Ascending aorta (tissue), 2 donors: ENCODE results near the gene PRSS35. TPM values are rescaled to one million over a fixed set of nuclear protein-coding genes. Genes with fewer than 3 reads are reported as not detected.
"Not testable (repeated sequence)": the region's sequence is repeated elsewhere in the genome, so short reads cannot be mapped to it uniquely, and the experiment has no call there.

Experiments
- DNase-seq, 2 donors: peaks; one replicate each; pipeline ENCODE4 v3.0.0-alpha.2; 2019; ENCODE audit warnings: low spot score in 2 of 2
- H3K27ac ChIP-seq, 2 donors: fragments of 200-600 bp; sonication (generic); one replicate each; pipeline ENCODE4 v1.5.1; 2016 to 2017; ENCODE audit warnings: mild to moderate bottlenecking in 1 of 2
- H3K27me3 ChIP-seq: fragments of 200-600 bp; sonication (generic); one replicate; pipeline ENCODE4 v1.5.1; 2017
- H3K36me3 ChIP-seq, 2 donors: fragments of 200-600 bp; sonication (generic); one replicate each; pipeline ENCODE4 v1.5.1; 2016
- H3K4me1 ChIP-seq, 2 donors: fragments of 200-600 bp; sonication (generic); one replicate each; pipeline ENCODE4 v1.5.1; 2016 to 2017; ENCODE audit warnings: mild to moderate bottlenecking in 1 of 2
- H3K4me3 ChIP-seq, 2 donors: fragments of 200-600 bp; sonication (generic); one replicate each; pipeline ENCODE4 v1.5.1; 2016 to 2017; ENCODE audit warnings: mild to moderate bottlenecking in 1 of 2
- H3K9me3 ChIP-seq, 2 donors: fragments of 200-600 bp; sonication (generic); one replicate each; pipeline ENCODE4 v1.5.1; 2016
- intact Hi-C: fragments of 100-400 bp; cut with DNase I; formaldehyde crosslinking; loops from one replicate; pipeline ENCODE4 v1.15.1; 2023
- total RNA-seq: library from RNA; depleted of rRNA; stranded (reverse); fragments of >200 nt; gene quantifications from one replicate; pipeline ENCODE4 v1.1.0, GENCODE V29; 2016
- TF ChIP-seq, protein P1 (sequence below), 3 experiments: fragments of 200-600 bp in 2 of 3; fragments of 450-650 bp in 1 of 3; sonication (generic) in 2 of 3; IDR thresholded peaks; one replicate each; pipeline ENCODE4 v1.5.1; 2016 to 2019; ENCODE audit warnings: antibody characterized with exemption in 3 of 3, mild to moderate bottlenecking in 1 of 3, moderate library complexity in 1 of 3

The PRSS35 gene
- total RNA-seq, 1 donor from 2014 or later, result 1.8 TPM

DNA sequence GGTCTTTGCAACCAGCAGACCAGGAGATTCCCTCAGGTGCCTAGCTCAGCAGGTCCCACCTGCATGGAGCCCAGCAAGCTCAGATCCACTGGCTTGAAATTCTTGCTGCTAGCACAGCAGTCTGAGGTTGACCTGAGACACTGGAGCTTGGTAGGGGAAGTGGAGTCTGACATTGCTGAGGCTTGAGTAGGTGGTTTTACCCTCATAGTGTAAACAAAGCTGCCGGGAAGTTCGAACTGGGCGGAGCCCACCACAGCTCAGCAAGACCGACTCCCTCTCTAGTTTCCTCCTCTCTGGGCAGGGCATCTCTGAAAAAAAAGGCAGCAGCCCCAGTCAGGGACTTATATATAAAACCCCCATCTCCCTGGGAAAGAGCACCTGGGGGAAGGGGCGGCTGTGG lies 34.3 kb downstream of the PRSS35 start:
- TF ChIP-seq, protein P1, sequence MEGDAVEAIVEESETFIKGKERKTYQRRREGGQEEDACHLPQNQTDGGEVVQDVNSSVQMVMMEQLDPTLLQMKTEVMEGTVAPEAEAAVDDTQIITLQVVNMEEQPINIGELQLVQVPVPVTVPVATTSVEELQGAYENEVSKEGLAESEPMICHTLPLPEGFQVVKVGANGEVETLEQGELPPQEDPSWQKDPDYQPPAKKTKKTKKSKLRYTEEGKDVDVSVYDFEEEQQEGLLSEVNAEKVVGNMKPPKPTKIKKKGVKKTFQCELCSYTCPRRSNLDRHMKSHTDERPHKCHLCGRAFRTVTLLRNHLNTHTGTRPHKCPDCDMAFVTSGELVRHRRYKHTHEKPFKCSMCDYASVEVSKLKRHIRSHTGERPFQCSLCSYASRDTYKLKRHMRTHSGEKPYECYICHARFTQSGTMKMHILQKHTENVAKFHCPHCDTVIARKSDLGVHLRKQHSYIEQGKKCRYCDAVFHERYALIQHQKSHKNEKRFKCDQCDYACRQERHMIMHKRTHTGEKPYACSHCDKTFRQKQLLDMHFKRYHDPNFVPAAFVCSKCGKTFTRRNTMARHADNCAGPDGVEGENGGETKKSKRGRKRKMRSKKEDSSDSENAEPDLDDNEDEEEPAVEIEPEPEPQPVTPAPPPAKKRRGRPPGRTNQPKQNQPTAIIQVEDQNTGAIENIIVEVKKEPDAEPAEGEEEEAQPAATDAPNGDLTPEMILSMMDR (IDR thresholded peaks at IDR 0.05), result no peak
- no peak overlapping the region for H3K4me3 ChIP-seq
- no peaks in the 10 kb centered on the region for H3K27me3 ChIP-seq
- H3K4me1 ChIP-seq, result no peaks in the 10 kb centered on the region
- H3K27ac ChIP-seq, result no peak overlapping the region
- peaks cover 0 to 6% of the 10 kb centered on the region in 2 donors for H3K9me3 ChIP-seq
- H3K36me3 ChIP-seq, result no peaks in the 10 kb centered on the region
- intact Hi-C loops, result no loop called here
- no peak for DNase-seq

DNA sequence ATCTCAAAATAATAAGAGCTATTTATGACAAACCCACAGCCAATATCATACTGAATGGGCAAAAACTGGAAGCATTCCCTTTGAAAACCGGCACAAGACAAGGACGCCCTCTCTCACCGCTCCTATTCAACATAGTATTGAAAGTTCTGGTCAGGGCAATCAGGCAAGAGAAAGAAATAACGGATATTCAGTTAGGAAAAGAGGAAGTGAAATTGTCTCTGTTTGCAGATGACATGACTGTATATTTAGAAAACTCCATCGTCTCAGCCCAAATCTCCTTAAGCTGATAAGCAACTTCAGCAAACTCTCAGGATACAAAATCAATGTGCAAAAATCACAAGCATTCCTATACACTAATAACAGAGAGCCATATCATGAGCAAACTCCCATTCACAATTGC lies 38.1 kb downstream of the PRSS35 start:
- H3K4me3 ChIP-seq, H3K9me3 ChIP-seq, H3K4me1 ChIP-seq, intact Hi-C loops, H3K27me3 ChIP-seq, H3K36me3 ChIP-seq, H3K27ac ChIP-seq, DNase-seq: not testable (repeated sequence)

DNA sequence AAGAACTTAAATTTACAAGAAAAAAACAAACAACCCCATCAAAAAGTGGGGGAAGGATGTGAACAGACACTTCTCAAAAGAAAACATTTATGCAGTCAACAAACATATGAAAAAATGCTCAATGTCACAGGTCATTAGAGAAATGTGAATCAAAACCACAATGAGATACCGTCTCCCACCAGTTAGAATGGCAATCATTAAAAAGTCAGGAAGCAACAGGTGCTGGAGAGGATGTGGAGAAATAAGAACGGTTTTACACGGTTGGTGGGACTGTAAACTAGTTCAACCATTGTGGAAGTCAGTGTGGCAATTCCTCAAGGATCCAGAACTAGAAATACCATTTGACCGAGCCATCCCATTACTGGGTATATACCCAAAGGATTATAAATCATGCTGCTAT lies 39.4 kb downstream of the PRSS35 start:
- H3K27me3 ChIP-seq, H3K4me3 ChIP-seq, H3K4me1 ChIP-seq, H3K27ac ChIP-seq, H3K36me3 ChIP-seq, intact Hi-C loops, H3K9me3 ChIP-seq, DNase-seq: not testable (repeated sequence)

DNA sequence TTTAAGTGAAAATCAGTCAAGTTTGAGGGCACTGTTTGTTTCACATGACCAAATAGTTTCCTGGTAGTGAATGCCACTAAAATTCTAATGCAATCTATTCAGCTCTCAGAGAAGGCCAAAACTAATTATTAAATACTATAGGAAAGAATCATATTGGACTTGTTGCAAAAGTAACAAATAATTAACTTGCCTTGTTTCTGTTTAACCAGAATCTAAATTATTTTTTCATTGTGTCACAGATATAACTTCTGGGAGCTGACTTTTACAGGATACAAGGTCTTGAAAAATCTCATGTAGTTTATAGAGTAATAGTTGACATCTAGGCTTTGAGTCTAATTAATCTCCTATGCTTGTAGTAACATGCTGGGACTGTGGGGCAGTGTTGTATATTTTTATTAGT lies 44.5 kb downstream of the PRSS35 start:
- Histone ChIP-seq H3K27me3 (no peaks in the 10 kb centered on the region), H3K4me3 (no peak overlapping the region), H3K36me3 (no peaks in the 10 kb centered on the region), H3K4me1 (no peaks in the 10 kb centered on the region), H3K27ac (no peak overlapping the region), H3K9me3 (no peaks in the 10 kb centered on the region)
- DNase-seq, result no peak
- intact Hi-C loops, result no loop called here
- TF ChIP-seq, protein P1 (IDR thresholded peaks at IDR 0.05), result no peak

DNA sequence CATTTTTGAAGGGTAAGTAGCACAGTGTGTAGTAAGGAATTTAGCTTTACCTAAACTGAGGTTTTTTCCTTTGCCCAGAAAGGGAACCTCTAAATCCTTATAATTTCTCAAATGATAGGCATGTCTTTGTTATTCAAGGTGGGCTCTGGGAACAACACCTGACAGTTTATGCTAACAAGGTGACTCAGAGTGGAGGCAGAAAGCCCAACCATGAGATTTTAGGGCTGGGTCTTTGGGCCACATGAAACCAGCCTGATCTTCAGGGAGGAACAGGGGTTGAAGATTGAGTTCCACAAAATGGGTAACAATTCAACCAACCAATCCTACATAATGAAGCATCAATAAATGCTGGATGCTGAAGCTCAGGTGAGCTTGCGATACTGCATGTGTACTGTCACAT lies 46.6 kb downstream of the PRSS35 start:
- intact Hi-C loops, result no loop called here
- Histone ChIP-seq H3K36me3 (no peaks in the 10 kb centered on the region), H3K27me3 (no peaks in the 10 kb centered on the region), H3K4me1 (no peaks in the 10 kb centered on the region), H3K27ac (no peak overlapping the region), H3K9me3 (peaks cover 0 to 11% of the 10 kb centered on the region in 2 donors), H3K4me3 (no peak overlapping the region)
- TF ChIP-seq, protein P1 (IDR thresholded peaks at IDR 0.05), result no peak
- DNase-seq, result no peak

DNA sequence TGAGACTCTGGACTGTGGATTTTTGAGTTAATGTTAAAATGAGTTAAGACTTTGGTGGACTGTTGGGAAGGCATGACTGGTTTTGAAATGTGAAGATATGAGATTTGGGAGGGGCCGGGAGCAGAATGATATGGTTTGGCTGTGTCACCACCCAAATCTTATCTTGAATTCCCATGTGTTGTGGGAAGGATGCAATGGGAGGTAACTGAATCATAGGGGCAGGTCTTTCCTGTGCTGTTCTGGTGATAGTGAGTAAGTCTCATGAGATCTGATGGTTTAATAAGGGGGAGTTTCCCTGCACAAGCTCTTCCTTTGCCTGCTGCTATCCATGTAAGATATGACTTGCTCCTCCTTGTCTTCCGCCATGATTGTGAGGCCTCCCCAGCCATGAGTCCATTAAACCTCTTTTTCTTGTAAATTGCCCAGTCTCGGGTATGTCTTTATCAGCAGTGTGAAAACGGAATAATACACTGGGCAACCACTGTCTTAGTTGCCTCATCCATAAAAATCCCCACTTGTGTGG lies 59.4 kb downstream of the PRSS35 start:
- DNase-seq, H3K27ac ChIP-seq, H3K36me3 ChIP-seq, intact Hi-C loops, H3K9me3 ChIP-seq, H3K27me3 ChIP-seq, H3K4me3 ChIP-seq, H3K4me1 ChIP-seq: not testable (repeated sequence)

DNA sequence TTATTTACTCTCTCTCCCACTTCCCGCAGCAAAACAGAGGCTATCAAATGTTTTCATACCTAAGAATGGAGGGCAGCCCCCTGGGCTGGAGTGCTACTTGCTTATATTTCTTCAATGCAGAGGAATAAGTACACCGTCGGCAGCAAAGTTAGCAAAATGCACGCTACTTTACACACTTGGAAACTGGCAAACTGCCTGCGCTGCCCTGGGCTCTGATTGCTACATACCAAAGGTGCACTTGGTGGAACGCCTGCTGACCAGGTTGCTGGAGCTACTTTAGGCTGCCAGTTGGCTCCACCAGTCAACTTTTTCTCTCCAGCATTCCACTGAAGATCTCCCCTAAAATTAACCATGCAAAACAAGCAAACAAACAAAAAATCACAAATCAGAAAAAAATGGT lies 62.4 kb downstream of the PRSS35 start:
- no peak for DNase-seq
- H3K9me3 ChIP-seq, result no peaks in the 10 kb centered on the region
- TF ChIP-seq, protein P1 (IDR thresholded peaks at IDR 0.05), result no peak
- intact Hi-C loops, result no loop called here
- H3K4me3 ChIP-seq, result no peak overlapping the region
- H3K27me3 ChIP-seq, result no peaks in the 10 kb centered on the region
- H3K27ac ChIP-seq, result no peak overlapping the region
- peaks cover 0 to 3% of the 10 kb centered on the region in 2 donors for H3K36me3 ChIP-seq
- H3K4me1 ChIP-seq, result no peaks in the 10 kb centered on the region

Other genes with a start within 250 kb of the PRSS35 start
- gene ME1, start 81.5 kb upstream of the PRSS35 start, total RNA-seq, result 8.4 TPM
- 0.64 TPM for gene SNAP91, start 196.6 kb downstream of the PRSS35 start, total RNA-seq